ENCODE measurements around the gene VANGL1.

VANGL1 gene

GRCh38 chr1:115644109-115644508 is 2.3 kb downstream of the VANGL1 start:
- FAIRE-seq, result no peak

- FAIRE-seq, result no peak
These were observed 5.3 kb downstream of the VANGL1 start for GRCh38 chr1:115647047-115647446.

GRCh38 chr1:115647507-115647906 is 5.7 kb downstream of the VANGL1 start:
- FAIRE-seq, result no peak

GRCh38 chr1:115647919-115648650 is 6.3 kb downstream of the VANGL1 start:
- no peak for FAIRE-seq

- FAIRE-seq, result no peak
These were observed 7.2 kb downstream of the VANGL1 start for GRCh38 chr1:115648717-115649691.

GRCh38 chr1:115649964-115650363 is 8.2 kb downstream of the VANGL1 start:
- no peak for FAIRE-seq

GRCh38 chr1:115650961-115651360 is 9.2 kb downstream of the VANGL1 start:
- no peak for FAIRE-seq

- no peak for FAIRE-seq
These were observed 9.6 kb downstream of the VANGL1 start for GRCh38 chr1:115651391-115651790.

- no peak for FAIRE-seq
These were observed 10.5 kb downstream of the VANGL1 start for GRCh38 chr1:115652236-115652788.

- no peak for FAIRE-seq
These were observed 12.4 kb downstream of the VANGL1 start for GRCh38 chr1:115654125-115654524.

GRCh38 chr1:115654663-115655305 is 13.0 kb downstream of the VANGL1 start:
- FAIRE-seq, result no peak

GRCh38 chr1:115655306-115655663 is 13.5 kb downstream of the VANGL1 start:
- no peak for FAIRE-seq

GRCh38 chr1:115655916-115656315 is 14.1 kb downstream of the VANGL1 start:
- no peak for FAIRE-seq

- no peak for FAIRE-seq
These were observed 14.8 kb downstream of the VANGL1 start for GRCh38 chr1:115656461-115657077.

- FAIRE-seq, result no peak
These were observed 16.9 kb downstream of the VANGL1 start for GRCh38 chr1:115658646-115659045.

GRCh38 chr1:115660151-115660550 is 18.4 kb downstream of the VANGL1 start:
- FAIRE-seq, result no peak

- FAIRE-seq, result no peak
These were observed 19.4 kb downstream of the VANGL1 start for GRCh38 chr1:115661157-115661556.

- FAIRE-seq, result no peak
These were observed 23.7 kb downstream of the VANGL1 start for GRCh38 chr1:115665319-115666096.

GRCh38 chr1:115666206-115666605 is 24.4 kb downstream of the VANGL1 start:
- no peak for FAIRE-seq

- no peak for FAIRE-seq
These were observed 24.9 kb downstream of the VANGL1 start for GRCh38 chr1:115666702-115667101.

GRCh38 chr1:115668579-115668978 is 26.8 kb downstream of the VANGL1 start:
- FAIRE-seq, result no peak

Data from endometrium (tissue), 2 donors.